Ascending aorta (tissue), 2 donors: ENCODE measurements around the gene FHAD1. TPM values are rescaled to one million over a fixed set of nuclear protein-coding genes. Genes with fewer than 3 reads are reported as not detected.

Experiments
- DNase-seq, 2 donors: peaks; one replicate each; pipeline ENCODE4 v3.0.0-alpha.2; 2019; ENCODE audit warnings: low spot score in 2 of 2
- H3K27ac ChIP-seq, 2 donors: fragments of 200-600 bp; sonication (generic); one replicate each; pipeline ENCODE4 v1.5.1; 2016 to 2017; ENCODE audit warnings: mild to moderate bottlenecking in 1 of 2
- H3K27me3 ChIP-seq: fragments of 200-600 bp; sonication (generic); one replicate; pipeline ENCODE4 v1.5.1; 2017
- H3K36me3 ChIP-seq, 2 donors: fragments of 200-600 bp; sonication (generic); one replicate each; pipeline ENCODE4 v1.5.1; 2016
- H3K4me1 ChIP-seq, 2 donors: fragments of 200-600 bp; sonication (generic); one replicate each; pipeline ENCODE4 v1.5.1; 2016 to 2017; ENCODE audit warnings: mild to moderate bottlenecking in 1 of 2
- H3K4me3 ChIP-seq, 2 donors: fragments of 200-600 bp; sonication (generic); one replicate each; pipeline ENCODE4 v1.5.1; 2016 to 2017; ENCODE audit warnings: mild to moderate bottlenecking in 1 of 2
- H3K9me3 ChIP-seq, 2 donors: fragments of 200-600 bp; sonication (generic); one replicate each; pipeline ENCODE4 v1.5.1; 2016
- intact Hi-C: fragments of 100-400 bp; cut with DNase I; formaldehyde crosslinking; loops from one replicate; pipeline ENCODE4 v1.15.1; 2023
- total RNA-seq: library from RNA; depleted of rRNA; stranded (reverse); fragments of >200 nt; gene quantifications from one replicate; pipeline ENCODE4 v1.1.0, GENCODE V29; 2016
- TF ChIP-seq, protein P1 (sequence below), 3 experiments: fragments of 200-600 bp in 2 of 3; fragments of 450-650 bp in 1 of 3; sonication (generic) in 2 of 3; IDR thresholded peaks; one replicate each; pipeline ENCODE4 v1.5.1; 2016 to 2019; ENCODE audit warnings: antibody characterized with exemption in 3 of 3, mild to moderate bottlenecking in 1 of 3, moderate library complexity in 1 of 3

FHAD1 gene
- total RNA-seq, 1 donor from 2014 or later, result not detected

DNA sequence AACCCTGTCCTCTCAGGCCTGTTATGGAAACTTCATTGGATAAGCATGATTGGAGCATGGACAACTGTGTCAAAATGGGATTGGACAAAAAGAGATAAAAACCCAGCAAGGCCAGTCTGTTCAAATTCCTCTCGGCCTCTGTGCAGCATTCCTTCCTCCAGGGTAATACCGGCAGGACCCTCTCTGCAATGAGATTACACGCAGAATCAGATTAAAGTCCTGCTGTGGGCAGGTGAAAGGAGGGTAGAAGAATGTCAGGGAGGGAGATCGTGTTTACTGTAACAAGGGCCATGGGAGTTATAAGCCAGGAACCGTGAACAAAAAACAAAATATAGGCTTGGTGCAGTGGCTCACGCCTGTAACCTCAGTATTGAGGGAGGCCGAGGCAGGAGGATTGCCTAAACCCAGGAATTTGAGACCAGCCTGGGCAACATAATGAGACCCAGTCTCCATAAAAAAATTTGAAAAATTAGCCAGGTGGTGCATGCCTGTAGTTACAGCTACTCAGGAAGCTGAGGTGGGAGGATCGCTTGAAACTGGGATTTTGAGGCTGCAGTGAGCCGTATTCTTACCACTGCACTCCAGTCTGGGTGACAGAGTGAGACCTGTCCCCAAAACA is 157.0 kb downstream of the FHAD1 start:
- no peak for DNase-seq

DNA sequence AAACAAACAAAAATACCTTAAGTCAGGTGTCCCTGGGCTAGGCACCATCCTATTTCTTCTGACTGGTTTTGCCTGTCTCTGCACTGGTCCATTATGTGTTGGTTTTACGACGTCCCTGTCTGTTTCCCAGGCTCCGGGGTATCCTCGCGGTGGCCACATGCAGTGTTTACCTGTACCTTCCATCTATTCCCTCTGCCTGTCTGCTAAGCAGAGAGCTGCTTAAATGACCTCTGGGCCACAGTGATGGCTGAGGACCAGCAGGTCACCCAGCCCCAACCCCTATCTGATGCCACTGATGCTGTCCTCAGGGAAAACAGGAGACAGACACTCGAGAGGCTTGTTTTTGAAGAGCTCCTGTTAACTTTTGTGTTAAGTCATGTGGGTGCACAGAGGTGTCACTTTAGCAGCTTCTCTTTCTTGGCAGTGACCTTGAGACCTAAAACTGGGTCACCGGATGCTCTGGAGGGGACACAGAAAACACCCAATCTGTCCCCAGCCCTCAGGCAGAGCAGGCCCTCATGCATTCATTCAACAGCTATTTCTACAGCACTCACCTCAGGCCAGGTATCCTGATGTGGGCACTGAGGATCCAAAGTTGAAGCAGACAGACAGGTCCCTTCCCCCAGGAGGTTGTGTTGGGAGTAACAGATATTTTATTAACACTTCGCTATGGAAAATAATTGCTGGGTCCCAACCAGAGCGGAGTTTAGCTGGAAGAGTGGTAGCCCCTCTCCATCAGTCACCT is 158.3 kb downstream of the FHAD1 start:
- Histone ChIP-seq H3K9me3 (no peaks in the 10 kb centered on the region), H3K27ac (no peak overlapping the region), H3K36me3 (no peaks in the 10 kb centered on the region), H3K4me1 (peaks cover 10 to 26% of the 10 kb centered on the region in 2 donors), H3K27me3 (no peaks in the 10 kb centered on the region), H3K4me3 (no peak overlapping the region)
- intact Hi-C loops, result loop anchor here (5.0 to 10.0 kb wide), 2 partner anchors 33 to 250 kb away; partner anchors contain the start of gene TMEM51
- no peak for DNase-seq
- TF ChIP-seq, protein P1, sequence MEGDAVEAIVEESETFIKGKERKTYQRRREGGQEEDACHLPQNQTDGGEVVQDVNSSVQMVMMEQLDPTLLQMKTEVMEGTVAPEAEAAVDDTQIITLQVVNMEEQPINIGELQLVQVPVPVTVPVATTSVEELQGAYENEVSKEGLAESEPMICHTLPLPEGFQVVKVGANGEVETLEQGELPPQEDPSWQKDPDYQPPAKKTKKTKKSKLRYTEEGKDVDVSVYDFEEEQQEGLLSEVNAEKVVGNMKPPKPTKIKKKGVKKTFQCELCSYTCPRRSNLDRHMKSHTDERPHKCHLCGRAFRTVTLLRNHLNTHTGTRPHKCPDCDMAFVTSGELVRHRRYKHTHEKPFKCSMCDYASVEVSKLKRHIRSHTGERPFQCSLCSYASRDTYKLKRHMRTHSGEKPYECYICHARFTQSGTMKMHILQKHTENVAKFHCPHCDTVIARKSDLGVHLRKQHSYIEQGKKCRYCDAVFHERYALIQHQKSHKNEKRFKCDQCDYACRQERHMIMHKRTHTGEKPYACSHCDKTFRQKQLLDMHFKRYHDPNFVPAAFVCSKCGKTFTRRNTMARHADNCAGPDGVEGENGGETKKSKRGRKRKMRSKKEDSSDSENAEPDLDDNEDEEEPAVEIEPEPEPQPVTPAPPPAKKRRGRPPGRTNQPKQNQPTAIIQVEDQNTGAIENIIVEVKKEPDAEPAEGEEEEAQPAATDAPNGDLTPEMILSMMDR (IDR thresholded peaks at IDR 0.05), result no peak

More for the DNA sequence above, 157.0 kb downstream of the FHAD1 start:
- H3K4me1 ChIP-seq, result peaks cover 7 to 23% of the 10 kb centered on the region in 2 donors
- TF ChIP-seq, protein P1 (IDR thresholded peaks at IDR 0.05), result no peak
- H3K27me3 ChIP-seq, result no peaks in the 10 kb centered on the region
- no peak overlapping the region for H3K27ac ChIP-seq
- intact Hi-C loops, result loop anchor here (10.0 kb wide), 1 partner anchor 249 kb away; the partner anchor contains the start of gene TMEM51
- peaks cover 0 to 8% of the 10 kb centered on the region in 2 donors for H3K9me3 ChIP-seq
- no peak overlapping the region for H3K4me3 ChIP-seq
- no peaks in the 10 kb centered on the region for H3K36me3 ChIP-seq

DNA sequence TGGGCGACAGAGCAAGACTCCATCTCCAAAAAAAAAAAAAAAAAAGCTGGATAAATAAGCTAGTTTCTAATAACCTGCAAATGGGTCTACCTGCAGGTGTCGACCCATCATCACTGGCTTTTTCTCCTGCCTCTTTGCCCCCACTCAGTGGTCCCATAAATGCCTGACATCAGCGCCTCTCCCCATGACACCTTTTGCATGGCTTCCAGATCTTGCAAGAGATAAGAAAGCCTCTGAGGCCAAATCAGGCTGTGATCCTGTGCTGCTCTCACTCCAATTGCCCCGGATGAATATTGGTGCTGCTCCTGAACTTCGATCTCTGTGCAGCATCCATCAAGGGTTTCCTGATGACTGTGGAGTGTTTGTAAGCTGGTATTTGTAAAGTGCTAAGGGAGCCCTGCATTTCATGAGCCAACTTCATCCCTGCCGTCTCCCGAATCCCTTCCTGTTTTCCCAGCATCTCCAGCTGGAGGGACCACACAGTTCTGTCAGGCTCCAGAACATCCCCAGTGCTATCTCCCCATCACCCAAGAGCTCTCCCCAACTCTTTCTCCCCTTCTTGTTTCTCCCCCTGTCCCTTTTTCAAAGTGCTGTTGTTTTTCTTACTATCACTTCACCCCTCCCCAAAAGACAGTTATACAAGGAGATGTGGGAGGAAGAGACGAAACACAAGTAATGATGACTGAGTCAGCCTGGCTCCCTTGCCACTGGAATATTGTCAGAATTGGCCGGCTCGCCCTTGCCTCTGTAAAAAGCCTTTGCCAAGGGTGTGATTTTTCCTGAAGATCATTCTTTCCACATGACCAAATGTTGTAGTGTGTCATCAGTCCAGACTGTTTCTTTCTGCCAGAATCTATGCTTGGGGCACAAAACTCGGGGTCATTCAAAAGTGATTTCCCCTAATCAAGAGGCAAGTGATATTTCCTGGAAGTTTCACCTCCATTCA is 159.9 kb downstream of the FHAD1 start:
- no peaks in the 10 kb centered on the region for H3K9me3 ChIP-seq

DNA sequence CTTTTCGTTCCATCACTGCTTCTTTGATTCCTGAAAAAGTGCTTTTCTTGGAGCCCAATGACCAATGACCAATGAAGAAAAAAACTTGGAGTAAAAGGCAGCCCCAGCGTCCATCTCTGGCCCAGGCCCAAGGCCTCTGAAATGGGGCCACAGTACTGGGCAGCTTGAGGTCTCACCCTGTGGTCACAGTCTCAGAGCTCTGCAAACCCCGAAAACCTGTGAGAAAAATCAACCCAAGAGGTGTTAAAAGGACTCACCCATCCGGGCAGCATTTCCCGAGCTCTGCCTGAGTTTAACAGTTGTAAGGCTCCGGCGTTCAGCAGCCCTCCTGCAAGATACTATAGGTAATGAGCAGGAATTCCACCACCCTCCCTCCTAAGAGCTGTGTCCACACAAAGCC is 160.6 kb downstream of the FHAD1 start:
- TF ChIP-seq, protein P1 (IDR thresholded peaks at IDR 0.05), result no peak
- H3K36me3 ChIP-seq, result no peaks in the 10 kb centered on the region
- peak overlapping the region; percentile 64 to 68 for H3K27ac ChIP-seq
- H3K27me3 ChIP-seq, result no peaks in the 10 kb centered on the region
- no peaks in the 10 kb centered on the region for H3K9me3 ChIP-seq
- intact Hi-C loops, result loop anchor here (5.0 to 10.0 kb wide), 2 partner anchors 35 to 253 kb away; partner anchors contain the start of gene TMEM51
- no peak overlapping the region for H3K4me3 ChIP-seq
- DNase-seq, result no peak
- peaks cover 10 to 31% of the 10 kb centered on the region in 2 donors for H3K4me1 ChIP-seq

More for the DNA sequence above, 159.9 kb downstream of the FHAD1 start:
- Histone ChIP-seq H3K36me3 (no peaks in the 10 kb centered on the region), H3K4me1 (peaks cover 10 to 31% of the 10 kb centered on the region in 2 donors), H3K4me3 (no peak overlapping the region), H3K27ac (peak overlapping the region; percentile 64 to 68), H3K27me3 (no peaks in the 10 kb centered on the region)
- intact Hi-C loops, result loop anchor here (5.0 to 10.0 kb wide), 2 partner anchors 35 to 252 kb away; partner anchors contain the start of gene TMEM51
- TF ChIP-seq, protein P1 (IDR thresholded peaks at IDR 0.05), result no peak
- DNase-seq, result peak in 1 of 2 donors; percentile 86

DNA sequence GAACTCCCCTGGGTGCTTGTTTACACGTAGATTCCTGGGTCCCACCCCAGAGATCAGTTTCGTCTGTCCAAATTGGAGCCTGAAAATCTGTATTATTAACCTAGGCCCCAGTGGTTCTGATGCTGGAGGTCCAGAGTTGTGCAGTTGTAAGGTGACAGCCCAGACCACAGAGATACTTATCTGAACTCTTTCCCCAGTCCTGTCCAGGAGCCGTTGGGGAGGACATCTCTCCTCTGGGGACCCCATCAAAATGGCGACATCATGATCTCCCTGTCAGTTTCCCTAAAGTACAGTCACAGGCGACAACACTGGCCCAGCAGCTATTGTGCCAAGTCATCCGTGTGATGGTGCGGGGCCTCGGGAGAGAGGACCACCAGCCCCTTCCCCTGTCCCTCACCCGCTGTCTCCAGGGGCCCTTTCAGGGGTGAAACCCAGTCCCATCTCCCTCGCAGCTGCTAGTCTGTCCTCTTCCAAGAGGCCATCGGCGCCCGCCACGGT is 161.9 kb downstream of the FHAD1 start:
- peak overlapping the region; percentile 23 to 59 for H3K27ac ChIP-seq
- no peak for DNase-seq
- TF ChIP-seq, protein P1 (IDR thresholded peaks at IDR 0.05), result no peak
- H3K9me3 ChIP-seq, result no peaks in the 10 kb centered on the region
- H3K27me3 ChIP-seq, result no peaks in the 10 kb centered on the region
- peak overlapping the region; percentile 95 to 96 for H3K4me3 ChIP-seq
- intact Hi-C loops, result loop anchor here (5.0 to 10.0 kb wide), 2 partner anchors 37 to 254 kb away; partner anchors contain the start of gene TMEM51
- H3K4me1 ChIP-seq, result peaks cover 10 to 35% of the 10 kb centered on the region in 2 donors
- no peaks in the 10 kb centered on the region for H3K36me3 ChIP-seq
